Sigmoid colon (tissue), 7 donors: Measurements from ENCODE around the gene PLTP. TPM values are rescaled to one million over a fixed set of nuclear protein-coding genes. Genes with fewer than 3 reads are reported as not detected.

Experiments
- DNase-seq: peaks from one replicate; pipeline ENCODE4 v3.0.0-alpha.2; 2019
- H3K27ac ChIP-seq, 4 donors: fragments of 200-600 bp; sonication (generic); one replicate each; pipeline ENCODE4 v1.5.1; 2016 to 2019; ENCODE audit warnings: mild to moderate bottlenecking in 1 of 4
- H3K27me3 ChIP-seq, 3 donors: fragments of 200-600 bp; sonication (generic); one replicate each; pipeline ENCODE4 v1.5.1; 2019; ENCODE audit warnings: mild to moderate bottlenecking in 1 of 3
- H3K36me3 ChIP-seq, 4 donors: fragments of 200-600 bp; sonication (generic); one replicate each; pipeline ENCODE4 v1.5.1; 2016 to 2019
- H3K4me1 ChIP-seq, 4 donors: fragments of 200-600 bp; sonication (generic); one replicate each; pipeline ENCODE4 v1.5.1; 2017 to 2019
- H3K4me3 ChIP-seq, 4 donors: fragments of 200-600 bp; sonication (generic); one replicate each; pipeline ENCODE4 v1.5.1; 2017 to 2019; ENCODE audit warnings: mild to moderate bottlenecking in 2 of 4, moderate library complexity in 1 of 4
- H3K9me3 ChIP-seq, 4 donors: fragments of 200-600 bp in 3 of 4; sonication (generic) in 3 of 4; one replicate each; pipeline versions ENCODE4 v1.5.1 to v1.6.1; 2013 to 2019
- CTCF ChIP-seq, 4 experiments: fragments of 450-650 bp in 3 of 4; fragments of 200-600 bp in 1 of 4; IDR thresholded peaks; one replicate each; pipeline ENCODE4 v1.5.1; 2016 to 2019; ENCODE audit warnings: antibody characterized with exemption in 4 of 4, mild to moderate bottlenecking in 3 of 4, moderate library complexity in 2 of 4
- EP300 ChIP-seq, 4 donors: sonication (generic); formaldehyde crosslinking; IDR thresholded peaks; one replicate each; pipeline ENCODE4 v1.6.1; 2017; ENCODE audit warnings: antibody characterized with exemption in 4 of 4
- POLR2A ChIP-seq, 2 donors: fragments of 450-650 bp; IDR thresholded peaks; one replicate each; pipeline ENCODE4 v1.6.1; 2016; ENCODE audit warnings: antibody characterized with exemption in 2 of 2, mild to moderate bottlenecking in 2 of 2, moderate library complexity in 2 of 2
- POLR2AphosphoS5 ChIP-seq, 4 donors: sonication (generic); formaldehyde crosslinking; IDR thresholded peaks; one replicate each; pipeline ENCODE4 v1.6.1; 2017; ENCODE audit warnings: antibody characterized with exemption in 4 of 4
- WGBS, 2 donors: extraction: QIAGEN DNeasy Blood & Tissue Kit; methylation state at CpG; one replicate each; pipeline ENCODE4 v1.1.7; 2013; 5-methylcytosine and 5-hydroxymethylcytosine counted together
- intact Hi-C: fragments of 100-400 bp; cut with DNase I; formaldehyde crosslinking; loops from one replicate; pipeline ENCODE4 v1.15.1; 2023
- polyA plus RNA-seq, 3 donors: library from polyadenylated mRNA; stranded (reverse); fragments of 200-250 nt; gene quantifications; one replicate each; pipeline ENCODE4 v1.2.3, GENCODE V29; 2013
- total RNA-seq, 4 donors: library from RNA; depleted of rRNA; stranded (reverse); fragments of >200 nt; gene quantifications; one replicate each; pipeline ENCODE4 v1.1.0, GENCODE V29; 2016
- donor health status: healthy with polysubstance abuse.
- donor health status: Bipolar disorder and iron deficiency.
- donor health status: healthy.

PLTP gene
- total and polyA plus RNA-seq, 7 donors = 36.6 to 296 (median 68.7) TPM

DNA sequence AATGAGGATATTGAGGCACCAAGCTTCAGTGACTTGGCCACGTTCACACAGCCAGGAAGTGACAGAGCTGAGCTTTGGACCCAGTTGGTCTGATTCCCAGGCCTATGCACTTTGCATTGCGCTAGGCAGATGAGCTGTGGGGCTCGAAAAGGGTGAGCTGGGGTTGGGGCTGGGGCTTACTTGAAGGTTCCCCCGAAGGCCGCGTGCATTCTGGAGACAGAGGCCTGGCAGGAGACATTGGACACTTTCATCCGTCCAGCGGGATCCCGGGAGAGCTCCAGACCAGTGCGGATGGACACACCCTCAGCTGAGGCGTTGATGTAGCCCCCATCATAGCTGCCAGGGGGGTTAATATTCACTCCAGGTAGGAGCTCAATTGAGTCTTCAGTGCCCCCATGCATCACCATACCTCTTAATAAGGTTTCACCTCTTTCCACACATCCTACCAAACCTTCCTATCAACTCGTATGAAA, 2.6 kb downstream of the PLTP start:
- Histone ChIP-seq H3K36me3 (peaks cover 0 to 19% (median 6%) of the 10 kb centered on the region in 4 donors), H3K27ac (peak overlapping the region in 2 of 4 donors; percentile 46 to 92), H3K9me3 (no peaks in the 10 kb centered on the region), H3K4me3 (no peak overlapping the region), H3K4me1 (peaks cover 0 to 20% (median 19%) of the 10 kb centered on the region in 4 donors), H3K27me3 (no peaks in the 10 kb centered on the region)
- DNase-seq = no peak
- TF ChIP-seq CTCF (IDR thresholded peaks at IDR 0.05) = no peak
- no peak for TF ChIP-seq POLR2AphosphoS5 (IDR thresholded peaks at IDR 0.05)
- intact Hi-C loops = no loop called here
- 75 to 88% methylated on average over 12 of the region's 12 CpGs for WGBS, 2 donors

GRCh38 chr20:45908084-45908483, 3.9 kb downstream of the PLTP start:
- DNase-seq = no peak
- WGBS, 2 donors = 92 to 94% methylated on average over 2 of the region's 2 CpGs
- intact Hi-C loops = no loop called here
- TF ChIP-seq POLR2A (IDR thresholded peaks at IDR 0.05) = no peak
- no peak for TF ChIP-seq EP300 (IDR thresholded peaks at IDR 0.05)
- TF ChIP-seq CTCF (IDR thresholded peaks at IDR 0.05) = no peak
- no peak for TF ChIP-seq POLR2AphosphoS5 (IDR thresholded peaks at IDR 0.05)
- H3K9me3 ChIP-seq = no peaks in the 10 kb centered on the region
- H3K27ac ChIP-seq = no peak overlapping the region
- H3K36me3 ChIP-seq = peaks cover 0 to 22% (median 6%) of the 10 kb centered on the region in 4 donors
- no peaks in the 10 kb centered on the region for H3K27me3 ChIP-seq
- H3K4me3 ChIP-seq = no peak overlapping the region
- peaks cover 0 to 20% (median 19%) of the 10 kb centered on the region in 4 donors for H3K4me1 ChIP-seq

DNA sequence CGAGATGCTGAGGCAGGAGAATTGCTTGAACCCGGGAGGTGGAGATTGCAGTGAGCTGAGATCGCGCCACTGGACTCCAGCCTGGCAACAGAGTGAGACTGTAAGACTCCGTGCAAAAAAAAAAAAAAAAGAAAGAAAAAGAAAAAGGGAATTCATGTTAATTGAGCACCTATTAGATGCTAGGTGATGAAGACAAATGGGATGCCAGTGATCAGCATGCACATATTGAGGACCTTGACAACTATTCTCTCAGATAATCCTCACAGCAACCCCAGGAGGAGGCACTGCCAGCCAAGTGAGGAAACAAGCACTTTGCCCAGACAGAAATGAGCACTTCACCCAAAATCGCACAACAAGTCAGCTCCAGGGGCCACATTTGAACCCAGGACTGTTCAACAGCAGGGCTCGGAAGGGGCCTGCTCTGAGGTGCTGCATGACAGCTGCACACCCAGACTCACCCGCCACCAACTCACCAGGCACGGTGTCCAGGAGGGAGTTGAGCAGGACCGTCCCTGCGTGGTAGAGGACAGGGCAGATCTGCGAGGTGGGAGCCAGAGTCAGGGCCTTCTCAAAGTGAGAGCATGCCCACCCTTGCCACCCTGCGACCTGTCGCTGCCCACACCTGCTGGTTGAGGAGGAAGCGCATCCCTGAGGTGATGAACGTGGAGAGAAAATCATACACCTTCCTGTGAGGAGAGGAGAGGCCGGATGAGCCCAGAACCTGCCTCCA, 4.6 kb downstream of the PLTP start:
- no peak for DNase-seq
- intact Hi-C loops = no loop called here
- Histone ChIP-seq H3K4me1 (peaks cover 0 to 14% (median 13%) of the 10 kb centered on the region in 4 donors), H3K9me3 (no peaks in the 10 kb centered on the region), H3K27me3 (no peaks in the 10 kb centered on the region), H3K27ac (no peak overlapping the region), H3K36me3 (peaks cover 0 to 22% (median 6%) of the 10 kb centered on the region in 4 donors), H3K4me3 (no peak overlapping the region)
- 93 to 95% methylated on average over 17 of the region's 17 CpGs for WGBS, 2 donors
- TF ChIP-seq CTCF (IDR thresholded peaks at IDR 0.05) (no peak), EP300 (IDR thresholded peaks at IDR 0.05) (no peak), POLR2AphosphoS5 (IDR thresholded peaks at IDR 0.05) (no peak), POLR2A (IDR thresholded peaks at IDR 0.05) (no peak)

DNA sequence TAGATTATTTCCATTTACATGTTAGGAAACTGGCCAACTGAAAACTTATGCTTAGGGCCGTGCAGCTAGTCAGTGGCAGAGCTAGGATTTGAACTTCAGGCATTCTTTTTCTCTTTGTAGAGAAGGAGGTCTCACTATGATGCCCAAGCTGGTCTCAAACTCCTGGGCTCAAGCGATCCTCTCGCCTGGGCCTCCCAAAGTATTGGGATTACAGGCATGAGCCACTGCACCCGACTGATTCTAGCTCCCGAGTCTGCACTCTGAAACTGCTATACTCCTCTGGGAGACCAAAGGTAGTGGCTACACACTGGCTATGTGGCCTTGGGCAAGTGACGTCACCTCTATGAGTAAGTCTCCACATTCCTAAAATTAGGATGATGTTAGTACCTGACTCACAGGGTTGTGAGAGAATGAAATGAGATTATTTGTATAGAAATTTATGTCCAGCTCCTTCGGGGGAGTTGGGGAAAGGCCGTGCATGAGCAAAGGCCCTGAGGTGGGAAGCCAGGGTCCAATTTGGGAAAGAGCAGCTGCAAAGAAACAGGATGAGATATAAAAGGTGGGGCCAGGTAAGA, 6.4 kb downstream of the PLTP start:
- no peaks in the 10 kb centered on the region for H3K27me3 ChIP-seq
- H3K4me3 ChIP-seq = no peak overlapping the region
- H3K4me1 ChIP-seq = no peaks in the 10 kb centered on the region
- no peak for TF ChIP-seq CTCF (IDR thresholded peaks at IDR 0.05)
- no peak for TF ChIP-seq EP300 (IDR thresholded peaks at IDR 0.05)
- no peak for TF ChIP-seq POLR2AphosphoS5 (IDR thresholded peaks at IDR 0.05)
- TF ChIP-seq POLR2A (IDR thresholded peaks at IDR 0.05) = no peak
- no peaks in the 10 kb centered on the region for H3K9me3 ChIP-seq
- no peak for DNase-seq
- intact Hi-C loops = no loop called here
- peaks cover 0 to 32% (median 6%) of the 10 kb centered on the region in 4 donors for H3K36me3 ChIP-seq
- WGBS, 2 donors = 90 to 91% methylated on average over 8 of the region's 8 CpGs
- H3K27ac ChIP-seq = no peak overlapping the region
